Middle frontal gyrus (tissue), 1 donor: ENCODE results near the gene TRIM74.
"Not testable (repeated sequence)": the region's sequence is repeated elsewhere in the genome, so short reads cannot be mapped to it uniquely, and the experiment has no call there.

ENCODE experiments used
- DNase-seq: peaks from one replicate; pipeline ENCODE4 v3.0.0-alpha.2; 2015; ENCODE audit warnings: low spot score; ENCODE audit errors: extremely low spot score

The TRIM74 gene

DNA sequence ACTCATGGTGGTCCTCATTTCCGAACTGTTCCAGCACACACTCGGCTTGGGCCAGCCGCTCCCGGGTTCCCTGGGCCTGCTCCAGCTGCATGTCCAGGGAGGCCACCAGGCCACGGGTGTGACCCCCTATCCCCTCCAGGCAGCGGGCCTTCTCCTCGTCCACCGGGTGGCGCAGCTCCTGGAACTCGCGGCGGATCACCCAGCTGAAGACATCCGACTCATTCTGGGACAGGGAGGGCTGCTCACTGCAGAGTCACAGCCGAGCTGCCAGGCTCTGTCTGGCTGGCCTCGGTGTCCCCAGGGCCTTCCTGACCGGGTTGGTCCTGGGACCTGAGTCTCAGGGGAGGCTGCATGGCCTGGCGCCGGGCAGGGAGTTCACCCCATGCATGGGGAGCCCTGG is 9.2 kb downstream of the TRIM74 start:
- DNase-seq: not testable (repeated sequence)

DNA sequence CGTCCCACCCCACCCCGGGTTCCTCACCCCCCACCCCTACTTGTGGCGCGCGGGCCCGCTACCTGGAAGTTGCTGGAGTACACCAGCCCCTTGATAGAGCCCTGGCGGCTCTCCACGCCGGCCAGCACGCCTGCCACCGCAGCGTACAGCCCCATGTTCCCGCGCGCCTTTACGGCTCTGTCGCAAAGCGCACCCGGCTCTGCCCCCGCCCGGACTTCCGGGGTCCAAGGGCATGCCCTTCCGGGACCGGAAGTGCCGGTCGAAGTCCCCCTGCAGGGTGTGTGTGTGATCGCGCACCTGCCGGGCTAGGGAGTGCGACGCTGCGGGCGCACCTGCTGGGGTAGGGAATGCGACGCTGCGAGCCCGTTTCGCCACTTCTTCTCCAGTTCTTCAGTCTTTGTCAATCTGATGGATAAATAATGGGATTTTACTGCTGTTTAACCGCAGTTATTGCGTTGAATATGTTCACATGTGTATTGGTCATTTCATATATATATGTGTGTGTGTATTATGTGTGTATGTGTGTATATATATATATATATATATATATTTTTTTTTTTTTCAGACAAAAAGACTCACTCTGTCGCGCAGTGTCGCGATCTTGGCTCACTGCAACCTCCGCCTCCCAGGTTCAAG is 14.6 kb downstream of the TRIM74 start:
- not testable (repeated sequence) for DNase-seq

GRCh38 chr7:72953901-72954562 is 15.2 kb downstream of the TRIM74 start:
- DNase-seq: not testable (repeated sequence)

GRCh38 chr7:72950432-72950831 is 18.8 kb downstream of the TRIM74 start:
- DNase-seq: not testable (repeated sequence)

DNA sequence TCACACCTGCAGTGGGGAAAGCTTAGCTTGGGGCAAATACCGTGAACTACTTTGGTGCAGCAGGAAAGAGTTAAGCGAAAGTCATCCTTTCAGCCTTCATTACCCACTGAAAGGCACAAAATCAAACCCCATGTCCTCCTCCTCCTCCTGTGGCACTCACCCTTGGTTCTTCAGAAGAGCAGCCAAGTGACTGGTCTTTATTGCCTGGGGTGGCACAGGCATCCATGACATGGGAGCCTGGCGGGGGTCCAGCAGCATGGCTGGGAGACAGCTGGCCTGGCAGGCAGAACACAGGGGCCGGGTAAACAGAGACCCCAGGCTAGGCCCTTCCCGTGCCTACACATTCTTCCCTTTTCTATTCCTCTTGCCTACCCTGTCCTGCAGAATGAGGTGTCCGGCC is 19.6 kb downstream of the TRIM74 start:
- not testable (repeated sequence) for DNase-seq

DNA sequence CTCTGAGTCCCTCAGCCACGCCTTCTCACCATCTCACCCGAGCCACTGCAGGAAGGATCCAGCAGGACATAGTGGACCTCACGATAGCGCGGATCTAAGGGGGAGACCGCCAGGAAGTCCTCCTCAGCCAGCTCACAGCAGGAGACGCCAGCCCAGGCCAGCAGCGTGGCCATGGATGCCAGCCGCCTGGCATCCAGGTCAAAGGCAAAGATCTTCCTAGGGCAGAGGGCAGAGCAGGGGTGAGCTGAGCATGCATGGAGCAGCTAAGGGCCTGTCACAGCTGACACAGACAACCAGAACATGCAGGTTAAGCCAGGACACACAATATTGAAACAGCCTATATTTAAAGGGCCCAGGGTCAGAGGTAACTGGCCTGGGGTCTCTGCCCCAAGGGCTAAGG is 20.0 kb downstream of the TRIM74 start:
- not testable (repeated sequence) for DNase-seq

- DNase-seq: not testable (repeated sequence)
Observed at GRCh38 chr7:72948714-72949113, 20.6 kb downstream of the TRIM74 start.

- not testable (repeated sequence) for DNase-seq
Observed at GRCh38 chr7:72946130-72946745, 23.0 kb downstream of the TRIM74 start.

DNA sequence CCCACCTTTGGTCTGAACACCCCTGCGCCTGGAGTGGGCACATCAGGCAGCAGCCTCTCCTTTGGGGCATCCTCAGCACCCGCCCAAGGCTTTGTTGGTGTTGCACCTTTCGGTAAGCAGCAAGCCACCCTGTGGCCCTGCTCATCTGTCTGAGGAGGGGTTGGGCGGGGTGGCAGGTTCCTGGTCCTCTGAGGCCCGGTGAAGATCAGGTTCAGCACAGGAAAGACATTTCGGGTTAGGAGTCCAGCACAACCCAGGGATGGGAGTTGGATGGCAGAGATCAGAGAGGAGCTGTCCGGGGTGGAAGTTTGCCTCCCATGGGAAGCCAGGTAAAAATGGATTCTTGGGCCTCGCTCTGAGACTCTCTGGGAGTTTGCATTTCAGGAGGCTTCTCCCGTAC is 23.7 kb downstream of the TRIM74 start:
- not testable (repeated sequence) for DNase-seq

DNA sequence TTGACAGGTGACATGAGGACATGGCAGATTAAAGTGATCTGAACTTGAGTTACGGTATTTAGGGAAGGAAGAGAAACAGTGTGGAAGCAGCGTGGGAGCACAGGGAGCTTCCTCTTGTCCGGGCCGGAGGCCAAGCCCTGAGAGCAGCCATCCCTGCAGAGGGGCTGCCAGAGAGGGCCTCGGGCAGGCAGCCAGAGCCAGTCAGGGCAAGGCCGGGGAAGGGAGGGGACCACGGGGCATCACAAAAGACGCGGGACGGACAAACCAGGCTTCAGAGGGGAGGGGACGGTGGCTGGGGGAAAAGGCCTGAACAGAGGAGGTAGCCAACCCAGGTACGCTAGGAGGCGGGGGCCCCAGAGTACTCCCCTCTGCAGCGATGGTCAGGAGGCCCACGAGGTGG is 24.3 kb downstream of the TRIM74 start:
- DNase-seq: not testable (repeated sequence)

DNA sequence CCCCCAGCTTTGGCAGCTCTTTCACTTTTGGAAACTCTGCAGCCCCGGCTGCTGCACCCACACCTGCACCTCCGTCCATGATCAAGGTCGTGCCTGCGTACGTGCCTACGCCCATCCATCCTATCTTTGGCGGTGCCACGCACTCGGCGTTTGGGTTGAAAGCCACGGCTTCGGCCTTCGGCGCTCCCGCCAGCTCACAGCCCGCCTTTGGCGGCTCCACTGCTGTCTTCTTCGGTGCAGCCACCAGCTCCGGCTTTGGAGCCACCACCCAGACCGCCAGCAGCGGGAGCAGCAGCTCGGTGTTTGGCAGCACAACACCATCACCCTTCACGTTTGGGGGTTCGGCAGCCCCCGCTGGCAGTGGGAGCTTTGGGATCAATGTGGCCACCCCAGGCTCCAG is 26.3 kb downstream of the TRIM74 start:
- DNase-seq: not testable (repeated sequence)

- DNase-seq: not testable (repeated sequence)
Observed at GRCh38 chr7:72942022-72942705, 27.1 kb downstream of the TRIM74 start.

DNA sequence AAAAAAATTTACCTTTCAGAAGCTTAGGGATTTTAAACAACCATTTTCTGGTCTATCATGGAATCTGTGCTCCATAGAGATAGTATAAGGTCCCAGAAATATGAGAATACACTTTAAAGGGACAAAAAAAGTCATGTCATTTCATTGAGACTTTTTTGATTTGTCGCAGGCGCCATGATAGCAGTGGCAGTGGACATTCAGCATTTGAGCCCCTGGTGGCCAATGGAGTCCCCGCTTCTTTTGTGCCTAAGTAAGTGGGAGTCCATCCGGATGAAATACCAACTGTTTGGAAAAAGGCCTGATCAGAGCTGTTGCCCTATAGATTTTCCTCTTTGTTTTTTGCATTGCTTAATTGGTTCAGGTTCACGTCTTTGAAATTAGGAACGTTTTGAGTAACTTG is 41.0 kb downstream of the TRIM74 start:
- DNase-seq: not testable (repeated sequence)

GRCh38 chr7:72927791-72928190 is 41.5 kb downstream of the TRIM74 start:
- DNase-seq: not testable (repeated sequence)

- DNase-seq: no peak
Observed at GRCh38 chr7:72925546-72926120, 43.6 kb downstream of the TRIM74 start.

DNA sequence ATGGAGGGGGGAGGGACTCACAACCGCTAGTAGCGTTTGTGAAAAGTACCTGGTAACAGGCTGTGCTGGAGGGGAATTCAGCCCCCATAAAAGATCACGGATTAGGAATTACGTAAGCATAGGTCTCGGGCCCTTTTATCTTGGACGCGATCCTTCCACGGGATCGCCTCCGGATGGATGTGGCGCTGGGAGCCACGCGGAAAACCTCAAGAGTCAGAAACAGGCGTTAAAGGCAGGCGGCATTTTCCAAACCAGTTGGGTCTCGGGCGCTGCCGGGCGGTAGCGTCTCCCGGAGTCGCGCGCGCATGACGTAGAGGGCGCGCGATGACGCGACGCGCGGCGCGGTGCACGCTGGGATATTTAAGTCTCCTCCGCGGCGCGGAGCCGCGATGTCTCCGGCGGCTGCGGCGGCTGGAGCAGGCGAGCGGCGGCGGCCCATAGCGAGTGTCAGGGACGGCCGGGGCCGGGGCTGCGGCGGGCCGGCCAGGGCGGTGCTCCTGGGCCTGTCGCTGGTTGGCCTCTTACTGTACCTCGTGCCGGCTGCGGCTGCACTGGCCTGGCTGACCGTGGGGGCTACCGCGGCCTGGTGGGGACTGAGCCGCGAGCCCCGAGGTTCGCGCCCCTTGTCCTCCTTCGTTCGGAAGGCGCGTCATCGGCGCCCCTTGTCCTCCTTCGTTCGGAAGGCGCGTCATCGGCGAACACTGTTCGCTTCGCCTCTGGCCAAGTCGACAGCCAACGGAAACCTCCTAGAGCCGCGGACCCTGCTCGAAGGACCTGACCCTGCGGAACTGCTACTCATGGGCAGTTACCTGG is 44.3 kb downstream of the TRIM74 start, which contains the start of gene POM121:
TSS of gene POM121 (plus strand) at position 363 of the 813 bp plus-strand sequence. CDS start at position 390, 27 bp downstream.
- DNase-seq: peak; percentile 72

DNA sequence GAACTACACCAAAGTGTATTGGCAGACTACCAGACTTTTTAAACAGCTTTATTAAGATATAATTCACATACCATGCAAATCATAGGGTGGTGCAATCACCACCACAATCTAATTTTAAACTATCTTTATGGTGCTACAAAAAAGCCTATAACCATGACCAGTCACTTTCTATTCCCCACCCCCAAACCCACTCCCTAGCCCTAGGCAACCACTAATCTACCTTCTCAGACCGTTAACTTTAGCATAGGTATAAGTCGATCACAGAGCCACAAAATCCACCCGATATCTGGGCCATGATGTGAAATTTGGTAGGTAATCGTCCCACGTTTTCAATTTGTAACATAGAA is 44.9 kb downstream of the TRIM74 start:
- DNase-seq: no peak

GRCh38 chr7:72919256-72919775 is 50.0 kb downstream of the TRIM74 start:
- DNase-seq: no peak

GRCh38 chr7:72914756-72915525 is 54.3 kb downstream of the TRIM74 start:
- not testable (repeated sequence) for DNase-seq

- not testable (repeated sequence) for DNase-seq
Observed at GRCh38 chr7:72913750-72914149, 55.5 kb downstream of the TRIM74 start.
